ENCODE measurements around the gene IFNAR1.

- TF ChIP-seq EZH2 (IDR thresholded peaks at IDR 0.05; ENCODE audit: insufficient read depth, poor library complexity, severe bottlenecking) (no peak), EZH2phosphoT487 (IDR thresholded peaks at IDR 0.05; ENCODE audit: insufficient read depth, low read depth) (no peak)
These were observed 23.8 kb upstream of the IFNAR1 start for GRCh38 chr21:33300701-33301631.
